Body of pancreas (tissue), 4 donors: ENCODE data around the gene USP47.

Experiments
- POLR2A ChIP-seq, 3 donors: fragments of 450-650 bp; IDR thresholded peaks; one replicate each; pipeline ENCODE4 v1.6.1; 2016; ENCODE audit warnings: antibody characterized with exemption in 3 of 3, mild to moderate bottlenecking in 2 of 3
- TF ChIP-seq, protein P1 (sequence below), 7 experiments: fragments of 450-650 bp in 4 of 7; fragments of 200-600 bp in 3 of 7; sonication (generic) in 3 of 7; IDR thresholded peaks; one replicate each; pipeline ENCODE4 v1.5.1; 2016 to 2019; ENCODE audit warnings: antibody characterized with exemption in 7 of 7

DNA sequence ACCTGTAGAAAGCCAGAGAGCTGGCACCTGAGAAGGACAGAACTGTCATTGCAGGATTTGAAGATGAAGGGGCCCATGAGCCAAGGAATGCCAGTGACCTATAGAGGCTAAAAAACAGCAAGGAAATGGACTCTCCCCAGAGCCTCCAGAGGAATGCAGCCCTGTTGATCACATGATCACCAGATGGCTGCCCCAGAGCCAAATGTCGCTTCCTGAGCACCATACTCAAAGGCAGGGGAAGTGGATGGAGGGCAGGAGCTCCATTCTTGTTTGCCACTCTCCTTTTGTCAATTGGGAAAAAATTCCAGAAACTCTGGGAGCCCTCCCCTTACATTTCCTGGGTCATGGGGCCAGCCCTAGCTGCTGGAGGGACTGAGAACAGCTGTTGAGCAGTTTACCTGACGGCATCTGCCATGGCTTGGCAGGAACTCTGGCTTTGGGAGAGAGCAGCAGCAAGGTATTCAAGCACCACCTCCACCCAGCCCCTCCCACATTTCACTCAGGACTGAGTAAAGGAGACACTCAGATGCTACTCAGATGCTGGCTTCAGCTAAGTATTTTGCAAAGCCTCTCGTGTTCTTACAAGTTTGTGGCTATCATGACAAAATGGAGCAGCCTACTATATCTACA lies 119.7 kb downstream of the USP47 start:
- TF ChIP-seq, protein P1, sequence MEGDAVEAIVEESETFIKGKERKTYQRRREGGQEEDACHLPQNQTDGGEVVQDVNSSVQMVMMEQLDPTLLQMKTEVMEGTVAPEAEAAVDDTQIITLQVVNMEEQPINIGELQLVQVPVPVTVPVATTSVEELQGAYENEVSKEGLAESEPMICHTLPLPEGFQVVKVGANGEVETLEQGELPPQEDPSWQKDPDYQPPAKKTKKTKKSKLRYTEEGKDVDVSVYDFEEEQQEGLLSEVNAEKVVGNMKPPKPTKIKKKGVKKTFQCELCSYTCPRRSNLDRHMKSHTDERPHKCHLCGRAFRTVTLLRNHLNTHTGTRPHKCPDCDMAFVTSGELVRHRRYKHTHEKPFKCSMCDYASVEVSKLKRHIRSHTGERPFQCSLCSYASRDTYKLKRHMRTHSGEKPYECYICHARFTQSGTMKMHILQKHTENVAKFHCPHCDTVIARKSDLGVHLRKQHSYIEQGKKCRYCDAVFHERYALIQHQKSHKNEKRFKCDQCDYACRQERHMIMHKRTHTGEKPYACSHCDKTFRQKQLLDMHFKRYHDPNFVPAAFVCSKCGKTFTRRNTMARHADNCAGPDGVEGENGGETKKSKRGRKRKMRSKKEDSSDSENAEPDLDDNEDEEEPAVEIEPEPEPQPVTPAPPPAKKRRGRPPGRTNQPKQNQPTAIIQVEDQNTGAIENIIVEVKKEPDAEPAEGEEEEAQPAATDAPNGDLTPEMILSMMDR (IDR thresholded peaks at IDR 0.05): no peak
- no peak for TF ChIP-seq POLR2A (IDR thresholded peaks at IDR 0.05)
